HG03025 (cell line): Measurements from ENCODE around the gene MRPL21.

ENCODE experiments used
- ATAC-seq: cut with Tn5 transposase; IDR thresholded peaks from one replicate; pipeline ENCODE4 v1.9.1; 2021; ENCODE audit warnings: mild to moderate bottlenecking, moderate library complexity; ENCODE audit not compliant: unreplicated experiment, low FRiP score

The MRPL21 gene

GRCh38 chr11:68903288-68904247 lies at the start of gene MRPL21, which contains the start of gene IGHMBP2:
Gene MRPL21 (minus strand): TSS chr11:68903832. CDS start chr11:68903810, 22 bp downstream.
Gene IGHMBP2 (plus strand): TSS chr11:68903891. CDS start chr11:68903953, 62 bp downstream.
- ATAC-seq, result peak; percentile 59

GRCh38 chr11:68950762-68951161 lies 47.1 kb upstream of the MRPL21 start:
- ATAC-seq, result no peak

- ATAC-seq, result no peak
These were observed 46.6 kb upstream of the MRPL21 start for GRCh38 chr11:68950270-68950669.

- ATAC-seq, result no peak
These were observed 45.3 kb upstream of the MRPL21 start for GRCh38 chr11:68948935-68949334.

GRCh38 chr11:68948496-68948895 lies 44.9 kb upstream of the MRPL21 start:
- no peak for ATAC-seq

- ATAC-seq, result no peak
These were observed 43.5 kb upstream of the MRPL21 start for GRCh38 chr11:68947151-68947550.

GRCh38 chr11:68946416-68947090 lies 42.9 kb upstream of the MRPL21 start:
- no peak for ATAC-seq

GRCh38 chr11:68942751-68943271 lies 39.2 kb upstream of the MRPL21 start:
- no peak for ATAC-seq

GRCh38 chr11:68942095-68942620 lies 38.5 kb upstream of the MRPL21 start:
- no peak for ATAC-seq

- no peak for ATAC-seq
These were observed 37.9 kb upstream of the MRPL21 start for GRCh38 chr11:68941324-68942094.

GRCh38 chr11:68940651-68941323 lies 37.2 kb upstream of the MRPL21 start:
- ATAC-seq, result no peak

GRCh38 chr11:68939583-68940555 lies 36.2 kb upstream of the MRPL21 start:
- no peak for ATAC-seq

- ATAC-seq, result no peak
These were observed 35.4 kb upstream of the MRPL21 start for GRCh38 chr11:68938816-68939582.

- ATAC-seq, result no peak
These were observed 34.5 kb upstream of the MRPL21 start for GRCh38 chr11:68938088-68938487.

- no peak for ATAC-seq
These were observed 33.3 kb upstream of the MRPL21 start for GRCh38 chr11:68936676-68937620.

- ATAC-seq, result no peak
These were observed 32.7 kb upstream of the MRPL21 start for GRCh38 chr11:68936358-68936636.
